Ectodermal cell (in vitro differentiated cells): ENCODE measurements around the gene TLR3.

Experiments used
- H3K27ac ChIP-seq: 2 replicates; pipeline ENCODE4 v1.7.0; 2013; ENCODE audit warnings: mild to moderate bottlenecking, low read depth, low read length; ENCODE audit not compliant: insufficient read depth, poor library complexity, severe bottlenecking
- H3K27me3 ChIP-seq: 2 replicates; pipeline ENCODE4 v1.7.0; 2013; ENCODE audit warnings: mild to moderate bottlenecking, low read length; ENCODE audit not compliant: insufficient read depth, control insufficient read depth, poor library complexity, severe bottlenecking
- H3K36me3 ChIP-seq: one replicate; pipeline ENCODE4 v1.7.0; 2013; ENCODE audit warnings: low read length; ENCODE audit not compliant: control insufficient read depth, insufficient read depth
- H3K4me1 ChIP-seq: one replicate; pipeline ENCODE4 v1.7.0; 2013; ENCODE audit warnings: low read length; ENCODE audit not compliant: control insufficient read depth, insufficient read depth
- H3K4me3 ChIP-seq: 2 replicates; pipeline ENCODE4 v1.7.0; 2013; ENCODE audit warnings: low read depth, low read length, control low read depth; ENCODE audit not compliant: insufficient read depth
- H3K9me3 ChIP-seq: 2 replicates; pipeline ENCODE4 v1.7.0; 2013; ENCODE audit warnings: mild to moderate bottlenecking, low read length, moderate library complexity; ENCODE audit not compliant: control insufficient read depth
- WGBS, 2 experiments: methylation state at CpG; one replicate each; pipeline ENCODE4 v1.1.7; 2013; ENCODE audit warnings: missing lambda C conversion rate in 2 of 2; 5-methylcytosine and 5-hydroxymethylcytosine counted together

TLR3 gene

GRCh38 chr4:186104114-186104889 is 35.3 kb downstream of the TLR3 start, which contains the start of gene FAM149A:
TSS of gene FAM149A (plus strand) at chr4:186104704.
- no peaks in the 10 kb centered on the region for H3K36me3 ChIP-seq
- H3K9me3 ChIP-seq, result no peaks in the 10 kb centered on the region
- H3K4me1 ChIP-seq, result no peaks in the 10 kb centered on the region
- H3K4me3 ChIP-seq, result peak within 1 kb of the TSS; percentile 35
- peaks cover 38% of the 10 kb centered on the region for H3K27me3 ChIP-seq
- whole genome bisulfite sequencing, 2 experiments, result 20% methylated on average over 57 of the region's 57 CpGs
- H3K27ac ChIP-seq, result no peak within 1 kb of the TSS

DNA sequence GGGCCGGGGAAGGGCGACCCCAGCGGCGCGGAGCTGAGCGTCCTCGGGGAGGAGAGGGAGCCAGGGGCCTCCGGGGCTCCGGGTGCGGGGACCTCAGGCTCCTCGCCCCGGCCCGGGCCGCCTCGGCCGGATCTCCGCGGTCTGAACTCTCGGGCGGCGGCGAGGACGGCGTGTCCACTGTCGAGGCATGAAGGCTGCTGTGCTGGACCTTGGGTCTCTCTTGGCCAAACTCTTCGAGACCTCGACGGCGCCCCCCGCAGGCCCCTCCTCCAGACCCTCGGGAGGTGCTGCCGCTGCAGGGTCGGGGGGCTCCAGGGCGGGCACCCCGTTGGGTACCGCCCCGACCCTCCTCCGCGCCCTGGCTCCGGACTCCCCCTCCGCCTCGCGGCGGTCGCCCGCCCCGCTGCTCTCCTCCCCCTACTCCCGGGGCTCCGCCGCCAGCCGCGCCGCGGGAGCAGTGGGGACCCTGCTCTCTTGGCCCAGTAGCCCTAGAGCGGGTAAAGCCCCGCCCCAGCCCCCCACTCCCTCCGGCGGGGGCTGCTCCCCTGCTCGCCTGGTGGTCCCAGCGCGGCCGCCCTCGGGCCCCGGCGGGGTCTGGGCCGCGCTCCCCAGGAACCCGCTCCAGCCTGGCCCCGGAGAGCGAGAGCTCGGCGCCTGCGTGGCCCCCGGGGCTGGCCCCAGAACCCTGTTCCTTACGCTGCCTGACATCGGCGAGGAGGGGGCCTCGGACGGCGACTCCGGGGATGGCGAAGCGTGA is 36.1 kb downstream of the TLR3 start:
- Histone ChIP-seq H3K27ac (no peak overlapping the region), H3K4me3 (peak overlapping the region; percentile 35), H3K27me3 (peaks cover 38% of the 10 kb centered on the region), H3K9me3 (no peaks in the 10 kb centered on the region), H3K4me1 (no peaks in the 10 kb centered on the region), H3K36me3 (no peaks in the 10 kb centered on the region)
- 1% methylated on average over 83 of the region's 83 CpGs for WGBS, 2 experiments

- Histone ChIP-seq H3K4me3 (peak overlapping the region; percentile 35), H3K9me3 (no peaks in the 10 kb centered on the region), H3K36me3 (no peaks in the 10 kb centered on the region), H3K4me1 (no peaks in the 10 kb centered on the region), H3K27ac (no peak overlapping the region), H3K27me3 (peaks cover 38% of the 10 kb centered on the region)
- 25 to 26% methylated on average over 16 to 17 of the region's 17 CpGs for WGBS, 2 experiments
These were observed 36.8 kb downstream of the TLR3 start for GRCh38 chr4:186105647-186106321.

DNA sequence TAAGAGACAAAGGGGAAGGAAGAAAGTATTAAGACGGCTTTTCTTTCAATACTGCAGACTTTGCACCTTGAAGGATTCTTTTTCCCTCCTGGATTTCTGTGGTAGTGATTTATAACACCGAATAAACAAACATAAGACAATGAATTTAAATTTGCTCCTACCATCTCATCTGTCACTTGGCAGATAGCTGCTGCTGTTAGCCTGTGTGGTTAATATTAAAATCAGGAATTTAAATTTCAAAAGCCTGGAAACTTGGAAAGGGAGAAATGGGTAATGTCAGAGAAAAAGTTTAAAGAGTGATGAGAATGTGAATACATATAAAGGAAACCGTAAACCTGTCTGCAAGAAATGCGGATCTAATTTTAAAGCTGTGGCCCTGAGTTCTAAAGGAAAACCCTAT is 39.0 kb downstream of the TLR3 start:
- Histone ChIP-seq H3K27ac (no peak overlapping the region), H3K4me1 (no peaks in the 10 kb centered on the region), H3K9me3 (no peaks in the 10 kb centered on the region), H3K27me3 (peaks cover 37% of the 10 kb centered on the region), H3K36me3 (no peaks in the 10 kb centered on the region), H3K4me3 (no peak overlapping the region)
- WGBS, 2 experiments, result 82 to 92% methylated on average over 2 to 4 of the region's 4 CpGs

- no peaks in the 10 kb centered on the region for H3K4me1 ChIP-seq
- no peak overlapping the region for H3K4me3 ChIP-seq
- no peaks in the 10 kb centered on the region for H3K9me3 ChIP-seq
- 37 to 38% methylated on average over 3 of the region's 3 CpGs for WGBS, 2 experiments
- H3K27ac ChIP-seq, result no peak overlapping the region
- peaks cover 32% of the 10 kb centered on the region for H3K27me3 ChIP-seq
- H3K36me3 ChIP-seq, result no peaks in the 10 kb centered on the region
These were observed 39.4 kb downstream of the TLR3 start for GRCh38 chr4:186108391-186108790.

DNA sequence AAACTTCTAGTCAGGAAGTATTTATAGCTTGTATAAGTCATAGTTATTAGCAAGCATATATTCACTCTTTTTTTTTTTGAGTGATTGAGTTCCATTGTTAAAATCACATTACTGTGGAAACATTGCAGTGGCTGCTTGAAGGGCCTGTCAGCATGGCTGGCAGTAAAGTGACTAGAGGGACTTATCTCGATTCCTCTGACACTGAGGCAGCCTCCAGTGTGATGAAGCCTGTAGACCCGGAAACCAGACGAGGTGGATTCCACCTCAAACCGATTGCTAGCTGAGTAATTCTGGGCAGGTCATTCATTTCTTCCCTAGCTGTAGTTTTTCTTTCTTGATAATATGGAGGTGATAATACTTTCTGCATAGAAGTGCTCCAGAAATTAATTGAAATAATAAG is 40.3 kb downstream of the TLR3 start:
- Histone ChIP-seq H3K4me1 (no peaks in the 10 kb centered on the region), H3K36me3 (no peaks in the 10 kb centered on the region), H3K9me3 (no peaks in the 10 kb centered on the region), H3K27ac (no peak overlapping the region), H3K27me3 (peaks cover 24% of the 10 kb centered on the region), H3K4me3 (no peak overlapping the region)
- WGBS, 2 experiments, result 88 to 96% methylated on average over 4 of the region's 4 CpGs

DNA sequence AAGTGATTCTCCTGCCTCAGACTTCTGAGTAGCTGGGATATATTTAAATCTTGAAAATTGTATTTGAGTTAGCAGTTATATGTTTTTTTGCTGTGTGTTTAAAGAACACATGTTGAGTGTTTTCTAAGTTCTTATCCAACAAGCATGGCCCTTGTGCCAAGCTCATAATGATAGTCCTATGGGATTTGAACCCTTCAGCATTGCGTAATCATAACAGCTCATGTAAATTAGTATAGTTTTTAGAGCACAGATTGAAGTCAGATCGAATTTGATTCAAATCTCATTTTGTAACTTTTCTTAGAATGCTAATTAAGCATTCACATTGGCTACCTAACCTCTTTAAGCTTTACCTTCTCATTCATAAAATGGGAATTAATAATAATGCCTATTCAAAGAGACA is 47.7 kb downstream of the TLR3 start:
- Histone ChIP-seq H3K36me3 (no peaks in the 10 kb centered on the region), H3K4me3 (no peak overlapping the region), H3K27me3 (no peaks in the 10 kb centered on the region), H3K4me1 (peaks cover 4% of the 10 kb centered on the region), H3K9me3 (no peaks in the 10 kb centered on the region), H3K27ac (no peak overlapping the region)
- whole genome bisulfite sequencing, 2 experiments, result 94 to 100% methylated on average over 1 to 2 of the region's 2 CpGs

GRCh38 chr4:186118582-186118981 is 49.6 kb downstream of the TLR3 start:
- Histone ChIP-seq H3K27ac (no peak overlapping the region), H3K9me3 (no peaks in the 10 kb centered on the region), H3K27me3 (no peaks in the 10 kb centered on the region), H3K4me1 (peaks cover 4% of the 10 kb centered on the region), H3K36me3 (no peaks in the 10 kb centered on the region), H3K4me3 (no peak overlapping the region)
- 50 to 59% methylated on average over 7 of the region's 7 CpGs for WGBS, 2 experiments

DNA sequence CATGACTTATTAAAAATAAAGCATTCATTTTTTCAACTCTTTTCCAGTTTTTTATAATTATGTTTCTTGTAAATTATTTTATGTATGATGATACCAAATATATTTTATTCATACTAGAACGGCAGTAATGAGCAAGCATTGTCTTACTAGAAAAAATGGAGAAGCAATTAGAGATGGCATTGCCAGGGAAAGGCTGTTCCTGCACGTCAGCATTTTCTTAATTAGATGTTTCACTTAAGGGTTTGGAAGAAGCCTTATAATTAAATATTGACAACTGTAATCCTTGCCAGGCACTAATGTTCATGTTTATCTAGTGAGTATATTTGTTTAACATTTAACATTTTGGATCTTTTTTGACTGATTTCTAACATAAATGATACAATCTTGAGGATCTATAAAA is 52.1 kb downstream of the TLR3 start:
- WGBS, 2 experiments, result 95 to 100% methylated on average over 2 of the region's 2 CpGs
- peaks cover 4% of the 10 kb centered on the region for H3K4me1 ChIP-seq
- no peak overlapping the region for H3K4me3 ChIP-seq
- no peak overlapping the region for H3K27ac ChIP-seq
- H3K27me3 ChIP-seq, result no peaks in the 10 kb centered on the region
- no peaks in the 10 kb centered on the region for H3K9me3 ChIP-seq
- no peaks in the 10 kb centered on the region for H3K36me3 ChIP-seq

DNA sequence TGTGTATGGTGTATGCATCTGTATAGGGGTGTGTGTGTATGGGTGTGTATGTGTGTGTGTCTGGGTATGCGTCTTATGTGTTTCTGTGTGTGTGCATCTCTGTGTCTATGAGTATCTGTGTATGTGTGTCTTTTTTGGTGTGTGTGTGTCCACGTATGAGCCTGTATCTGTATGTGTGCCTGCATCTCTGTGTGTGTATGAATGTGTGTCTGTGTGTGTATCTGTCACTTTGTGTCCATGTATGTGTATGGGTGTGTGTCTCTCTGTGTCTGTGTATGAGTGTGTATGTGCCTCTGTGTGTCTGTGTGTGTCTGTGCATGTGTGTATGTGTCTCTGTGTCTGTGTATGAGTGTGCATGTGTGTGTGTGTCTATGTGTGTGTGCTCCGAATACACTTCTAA is 59.9 kb downstream of the TLR3 start:
- 88 to 95% methylated on average over 3 of the region's 3 CpGs for WGBS, 2 experiments
- no peaks in the 10 kb centered on the region for H3K9me3 ChIP-seq
- no peak overlapping the region for H3K4me3 ChIP-seq
- H3K4me1 ChIP-seq, result peaks cover 16% of the 10 kb centered on the region
- H3K27me3 ChIP-seq, result no peaks in the 10 kb centered on the region
- H3K27ac ChIP-seq, result no peak overlapping the region
- H3K36me3 ChIP-seq, result no peaks in the 10 kb centered on the region
